ENCODE measurements around the gene TTC28.

Gene TTC28

GRCh38 chr22:27975381-27976013, 704.1 kb downstream of the TTC28 start:
- DNase-seq = no peak

- DNase-seq = peak; percentile 2
Observed at GRCh38 chr22:27973846-27974245, 705.8 kb downstream of the TTC28 start.

GRCh38 chr22:27972732-27973698, 706.6 kb downstream of the TTC28 start:
- no peak for DNase-seq

- DNase-seq = no peak
Observed at GRCh38 chr22:27971926-27972325, 707.7 kb downstream of the TTC28 start.

GRCh38 chr22:27970596-27971220, 708.9 kb downstream of the TTC28 start:
- DNase-seq = no peak

- no peak for DNase-seq
Observed at GRCh38 chr22:27966168-27967064, 713.2 kb downstream of the TTC28 start.

- DNase-seq = no peak
Observed at GRCh38 chr22:27962268-27963044, 717.2 kb downstream of the TTC28 start.

- no peak for DNase-seq
Observed at GRCh38 chr22:27961680-27962079, 718.0 kb downstream of the TTC28 start.

GRCh38 chr22:27961182-27961581, 718.5 kb downstream of the TTC28 start:
- DNase-seq = no peak

- DNase-seq = no peak
Observed at GRCh38 chr22:27959335-27960090, 720.1 kb downstream of the TTC28 start.

- DNase-seq = no peak
Observed at GRCh38 chr22:27952779-27953178, 726.9 kb downstream of the TTC28 start.

- no peak for DNase-seq
Observed at GRCh38 chr22:27952091-27952490, 727.5 kb downstream of the TTC28 start.

- DNase-seq = no peak
Observed at GRCh38 chr22:27949421-27949820, 730.2 kb downstream of the TTC28 start.

- DNase-seq = no peak
Observed at GRCh38 chr22:27948569-27948968, 731.1 kb downstream of the TTC28 start.

- no peak for DNase-seq
Observed at GRCh38 chr22:27947448-27947847, 732.2 kb downstream of the TTC28 start.

- DNase-seq = no peak
Observed at GRCh38 chr22:27941143-27941542, 738.5 kb downstream of the TTC28 start.

- no peak for DNase-seq
Observed at GRCh38 chr22:27937453-27937852, 742.2 kb downstream of the TTC28 start.

GRCh38 chr22:27935897-27936296, 743.7 kb downstream of the TTC28 start:
- DNase-seq = no peak

- DNase-seq = no peak
Observed at GRCh38 chr22:27934069-27934468, 745.6 kb downstream of the TTC28 start.

- no peak for DNase-seq
Observed at GRCh38 chr22:27933186-27933983, 746.3 kb downstream of the TTC28 start.
